HG03064 (cell line): ENCODE measurements around the gene STX8.

Experiments
- ATAC-seq: cut with Tn5 transposase; IDR thresholded peaks from one replicate; pipeline ENCODE4 v1.9.1; 2021; ENCODE audit warnings: low read depth; ENCODE audit not compliant: unreplicated experiment

STX8 gene

DNA sequence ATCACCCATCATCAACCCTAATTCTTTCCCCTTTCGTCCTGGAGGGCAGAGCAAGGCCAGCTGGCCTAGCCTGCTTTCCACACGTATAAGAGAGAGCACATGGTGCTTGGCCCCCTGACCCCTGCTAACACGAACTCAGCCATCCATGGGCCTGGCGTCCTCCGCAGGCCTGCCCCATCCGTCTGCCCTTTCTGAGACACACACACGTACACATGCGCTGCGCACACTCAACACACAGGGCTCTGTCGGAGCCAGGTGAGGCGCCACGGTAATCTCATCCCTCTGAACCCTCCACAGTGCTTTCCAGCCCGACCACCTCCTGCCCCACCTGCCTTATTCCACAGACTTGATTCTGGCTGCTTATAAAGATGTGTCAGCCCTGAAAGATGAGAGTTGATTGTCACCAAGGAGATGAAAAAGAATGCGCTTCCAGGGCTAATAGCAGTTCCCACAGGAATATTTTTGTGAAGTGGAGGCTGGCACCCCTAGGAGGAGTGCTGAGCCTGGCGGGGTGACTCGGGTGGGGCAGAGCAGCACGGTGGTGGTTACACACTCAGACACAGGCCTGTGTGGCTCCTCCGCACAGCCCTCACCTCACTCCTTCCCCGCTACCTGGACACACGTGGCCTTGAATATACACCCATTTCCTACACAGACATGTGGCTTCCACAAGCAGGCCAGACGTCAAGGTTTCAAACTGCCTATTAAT lies 326.2 kb downstream of the STX8 start:
- ATAC-seq, result no peak

DNA sequence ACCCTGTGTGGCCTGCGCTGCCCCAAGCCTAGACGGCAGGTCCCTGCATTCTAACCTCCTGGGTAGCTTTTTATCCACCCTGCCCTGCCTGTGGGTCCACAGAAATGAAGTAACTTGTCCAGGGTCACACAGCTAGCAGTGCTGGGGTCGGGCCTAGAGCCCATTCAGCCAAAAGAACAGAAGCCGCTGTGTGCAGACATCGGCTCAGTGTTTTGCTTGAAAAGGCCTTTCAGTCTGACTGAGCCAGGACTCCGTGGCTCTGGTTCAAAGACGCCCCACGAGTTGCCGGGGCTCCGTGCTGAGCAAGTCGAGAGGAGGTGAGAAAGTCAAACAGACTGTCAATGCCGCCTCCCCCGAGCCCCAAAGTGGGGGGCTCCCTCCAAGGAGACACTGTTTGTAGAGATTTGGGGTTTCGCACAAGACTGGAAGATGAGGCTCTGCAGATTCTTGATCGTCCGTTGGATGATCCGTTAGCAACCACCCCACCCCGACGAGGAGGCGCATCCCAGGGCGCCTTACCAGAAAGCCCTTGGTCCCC lies 328.1 kb downstream of the STX8 start:
- ATAC-seq, result no peak

DNA sequence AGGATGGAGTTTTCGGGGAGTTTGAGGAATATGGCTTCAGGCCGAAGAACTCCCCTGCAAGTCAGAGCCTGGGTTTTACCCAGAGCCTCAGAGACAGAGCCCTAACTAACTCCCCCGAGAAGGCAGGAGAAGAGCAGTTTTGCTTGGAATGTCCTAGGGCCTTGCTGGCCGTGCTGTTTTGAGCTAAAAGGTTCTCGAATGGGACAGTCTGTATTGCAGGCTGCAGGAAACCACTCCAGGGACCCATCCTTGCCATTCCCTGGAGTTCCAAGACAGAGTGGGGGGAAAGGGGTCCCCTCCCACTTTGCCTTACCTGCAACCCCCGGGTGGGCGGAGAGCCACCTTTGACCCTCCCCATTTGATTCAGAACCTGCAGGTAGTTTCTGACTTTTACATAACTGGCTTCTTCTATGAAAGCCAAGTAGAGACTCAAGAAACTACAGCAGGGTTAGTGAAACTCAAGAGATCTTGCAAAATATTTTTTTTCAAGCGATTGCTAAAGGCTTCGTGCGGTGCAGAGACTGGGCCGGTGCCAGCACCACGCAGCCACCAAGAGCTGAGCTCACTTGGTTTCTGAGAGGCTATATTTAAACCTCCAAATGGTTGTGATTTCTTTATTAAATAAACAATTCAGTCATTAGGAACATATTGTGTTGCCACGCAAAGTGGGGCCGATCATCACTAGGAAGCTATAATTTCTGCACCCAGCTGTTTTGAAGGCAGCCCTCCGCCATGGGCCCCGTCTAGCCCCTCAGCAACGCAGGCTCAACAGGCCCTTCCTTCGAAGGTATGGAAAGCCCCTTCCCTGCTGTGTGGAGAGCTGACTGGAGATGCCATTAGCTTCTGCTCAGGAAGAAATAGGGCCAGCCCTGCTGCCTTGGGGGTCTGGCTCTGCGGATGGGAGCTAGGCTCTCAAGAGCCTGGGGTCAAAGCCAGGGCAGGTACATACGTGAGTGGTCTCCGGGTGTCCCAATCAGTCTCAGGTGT lies 331.3 kb downstream of the STX8 start:
- ATAC-seq, result no peak

DNA sequence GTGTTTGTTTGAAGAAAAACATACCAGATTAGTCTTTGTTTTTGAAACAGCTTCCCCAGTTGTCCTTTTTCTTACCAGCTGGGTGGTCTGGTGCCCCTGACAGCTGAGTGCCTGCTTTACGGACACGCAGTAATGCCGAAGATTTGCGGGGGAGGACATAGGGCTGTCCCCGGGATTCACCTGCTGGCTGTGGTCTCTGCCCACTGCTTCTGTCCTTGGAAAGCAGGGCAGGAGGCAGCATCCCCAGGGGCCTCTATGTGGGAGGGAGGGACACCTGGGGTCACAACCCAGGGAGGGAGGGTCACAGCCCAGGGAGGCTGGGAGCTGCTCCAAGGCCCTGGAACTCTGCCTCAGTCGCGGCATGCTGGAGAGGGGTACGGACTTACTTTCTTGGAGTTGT lies 332.6 kb downstream of the STX8 start:
- no peak for ATAC-seq

DNA sequence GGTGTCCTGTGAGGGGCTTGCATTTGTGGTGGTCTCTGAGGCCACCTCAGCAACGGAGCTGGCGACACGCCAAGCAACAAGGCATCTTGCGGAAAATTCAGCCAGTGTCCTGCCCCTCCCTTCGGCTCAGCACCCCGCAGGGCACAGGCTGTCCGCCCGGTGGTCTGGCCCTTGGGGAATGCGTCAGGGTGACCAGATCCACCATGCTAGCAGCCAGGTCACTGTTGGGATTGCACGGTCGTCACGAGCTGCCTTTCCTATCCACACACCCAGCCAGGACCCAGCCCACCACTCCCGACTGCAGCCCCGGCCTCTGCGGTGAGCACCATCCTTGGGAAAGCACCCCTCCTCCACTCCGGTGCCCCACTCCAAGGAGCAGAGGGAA lies 333.1 kb downstream of the STX8 start:
- no peak for ATAC-seq

DNA sequence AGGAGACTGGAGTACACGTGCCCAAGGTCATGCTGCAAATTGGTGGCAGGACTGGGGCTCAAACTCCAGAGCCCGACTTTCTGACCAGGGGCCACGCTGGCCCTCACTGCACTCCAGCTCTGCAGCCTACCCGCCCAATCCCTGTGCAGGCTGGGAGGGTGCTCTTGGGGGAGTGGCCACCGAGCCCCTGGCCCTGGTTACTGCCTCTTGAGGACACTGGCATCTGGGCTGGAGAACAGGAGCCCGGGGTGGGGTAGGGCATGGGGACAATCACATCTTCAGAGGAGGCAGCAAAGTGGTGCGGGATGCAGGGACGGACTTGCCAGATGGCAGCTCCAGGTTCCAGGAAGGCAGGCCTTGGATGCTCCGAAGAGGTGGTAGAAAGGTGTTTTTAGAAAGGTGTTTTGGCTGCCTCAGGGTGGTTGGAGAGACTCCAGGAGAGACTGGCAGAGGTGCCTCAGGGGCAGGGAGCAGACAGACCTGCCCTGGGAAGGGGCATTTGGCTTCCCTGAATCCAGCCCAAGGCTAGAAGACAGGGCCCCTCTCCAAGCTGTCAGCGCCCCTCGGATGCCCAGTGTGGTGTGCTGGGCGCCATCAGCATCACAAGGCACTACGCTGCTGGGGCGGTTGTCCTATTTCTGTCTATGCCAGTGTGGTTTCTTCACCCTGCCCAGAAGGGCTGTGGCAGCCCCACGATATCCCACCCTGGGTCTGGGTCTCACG lies 333.7 kb downstream of the STX8 start:
- no peak for ATAC-seq

DNA sequence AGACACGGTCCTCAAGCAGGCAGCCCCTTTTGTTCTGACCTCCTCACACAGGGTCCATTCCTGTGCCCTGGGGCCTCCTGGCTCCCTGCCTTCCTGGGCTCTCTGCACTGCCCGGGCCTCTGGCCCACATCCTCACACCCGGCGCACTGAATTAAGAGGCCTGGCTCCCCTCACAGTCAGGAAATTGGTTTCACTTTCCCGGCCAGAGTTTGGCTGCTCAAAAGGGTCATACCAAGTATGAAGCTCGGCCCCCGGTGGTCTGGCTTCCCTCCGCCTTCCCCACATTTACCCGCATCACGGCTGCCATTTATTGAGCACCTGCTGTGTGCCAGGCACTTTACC lies 334.3 kb downstream of the STX8 start:
- ATAC-seq, result no peak

DNA sequence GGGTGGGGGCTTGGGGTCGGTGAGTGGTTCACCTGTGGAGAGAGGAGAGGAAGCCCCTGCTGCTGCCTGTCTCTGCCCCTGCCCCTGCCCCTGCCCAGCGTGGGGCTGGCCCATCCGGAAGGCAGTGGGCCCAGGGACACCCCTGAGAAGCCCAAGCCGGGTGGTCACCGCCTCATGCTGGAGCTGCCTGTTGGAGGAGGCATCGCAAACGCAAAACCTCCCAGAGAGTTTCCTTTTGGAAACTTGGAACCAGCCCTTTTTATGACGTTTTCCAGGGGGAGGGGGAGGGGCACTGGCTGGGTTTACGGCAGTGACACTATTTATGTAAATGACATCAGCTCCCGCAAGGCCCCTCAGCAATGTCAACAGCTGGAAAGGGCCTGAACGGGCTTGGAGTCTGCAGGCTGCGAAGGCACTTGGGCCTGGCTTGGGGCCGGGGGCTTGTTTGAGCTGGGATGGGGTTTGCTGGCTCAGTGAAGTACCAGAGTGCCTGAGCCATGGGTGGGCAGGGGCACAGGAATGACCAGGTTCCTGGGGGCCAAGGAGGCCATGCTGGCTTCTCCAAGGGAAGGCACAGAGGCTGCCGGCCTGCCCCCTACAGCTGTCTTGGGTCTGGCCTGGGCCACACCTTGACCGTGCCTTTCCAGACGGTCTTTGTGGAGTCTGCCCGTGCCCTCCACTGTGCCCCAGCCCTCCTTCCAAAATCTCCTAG lies 334.8 kb downstream of the STX8 start:
- ATAC-seq, result no peak

DNA sequence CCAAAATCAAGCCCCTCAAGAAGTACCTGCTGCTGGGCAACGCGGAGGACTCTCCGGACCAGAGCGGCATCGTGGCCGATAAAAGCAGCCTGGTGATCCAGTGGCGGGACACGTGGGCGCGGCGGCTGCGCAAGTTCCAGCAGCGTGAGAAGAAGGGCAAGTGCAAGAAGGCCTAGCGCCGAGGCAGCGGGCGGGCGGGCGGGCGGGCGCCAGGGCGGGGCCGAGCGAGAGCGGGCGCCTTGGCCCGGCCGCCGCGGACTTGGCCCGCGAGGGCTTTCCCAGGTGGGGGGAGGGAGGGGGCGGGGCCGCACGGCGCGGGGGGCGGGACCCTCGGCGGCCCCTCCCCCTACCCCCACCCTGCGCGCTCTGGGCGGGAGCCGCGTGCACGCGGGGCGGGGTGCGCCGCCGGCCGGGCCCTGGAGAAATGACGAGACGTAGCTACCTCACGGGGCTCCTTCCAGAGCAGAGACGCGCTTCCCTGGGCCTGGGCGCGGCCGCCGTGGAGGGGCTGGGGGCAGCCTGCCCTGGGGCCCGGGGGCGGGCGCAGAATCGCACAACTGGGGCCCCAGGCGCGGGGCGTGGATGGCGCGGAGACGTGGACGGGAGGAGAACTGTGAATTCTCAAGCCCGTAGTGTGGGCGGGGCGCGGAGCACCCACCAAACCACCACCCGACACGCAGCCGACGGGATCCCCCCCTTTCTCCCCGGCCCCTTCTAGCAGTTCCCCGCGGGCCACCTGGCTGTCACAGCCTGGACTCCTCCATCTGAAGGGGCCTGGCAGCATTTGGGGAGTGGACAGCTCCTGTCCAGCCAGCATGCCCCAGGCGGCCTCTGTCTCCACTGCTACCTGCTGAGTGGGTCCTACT lies 335.6 kb downstream of the STX8 start:
- no peak for ATAC-seq

DNA sequence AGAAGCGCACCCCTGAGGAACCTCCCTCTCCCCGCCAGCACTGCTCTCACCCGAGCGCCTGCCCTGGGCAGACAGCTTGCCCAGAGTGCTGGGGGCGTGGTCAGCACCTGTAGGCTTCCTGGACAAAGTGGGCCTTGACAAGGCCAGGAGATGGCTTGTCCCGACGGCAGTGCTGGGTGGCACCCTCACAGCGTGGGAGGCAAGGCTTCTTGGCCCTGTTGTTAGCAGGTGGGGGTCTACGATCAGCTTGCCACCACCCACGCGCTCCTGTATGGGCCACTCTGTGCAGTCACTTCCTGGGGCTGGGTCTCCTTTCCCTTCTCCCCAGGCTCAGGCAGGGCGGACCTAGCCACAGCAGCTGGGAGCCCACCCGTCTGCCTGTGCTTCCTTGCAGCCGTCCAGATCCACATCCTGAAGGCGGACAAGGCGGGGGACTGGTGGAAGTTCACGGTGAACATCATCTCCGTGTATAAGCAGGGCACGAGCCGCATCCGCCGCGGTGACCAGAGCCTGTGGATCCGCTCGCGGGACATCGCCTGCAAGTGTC lies 336.3 kb downstream of the STX8 start:
- no peak for ATAC-seq

DNA sequence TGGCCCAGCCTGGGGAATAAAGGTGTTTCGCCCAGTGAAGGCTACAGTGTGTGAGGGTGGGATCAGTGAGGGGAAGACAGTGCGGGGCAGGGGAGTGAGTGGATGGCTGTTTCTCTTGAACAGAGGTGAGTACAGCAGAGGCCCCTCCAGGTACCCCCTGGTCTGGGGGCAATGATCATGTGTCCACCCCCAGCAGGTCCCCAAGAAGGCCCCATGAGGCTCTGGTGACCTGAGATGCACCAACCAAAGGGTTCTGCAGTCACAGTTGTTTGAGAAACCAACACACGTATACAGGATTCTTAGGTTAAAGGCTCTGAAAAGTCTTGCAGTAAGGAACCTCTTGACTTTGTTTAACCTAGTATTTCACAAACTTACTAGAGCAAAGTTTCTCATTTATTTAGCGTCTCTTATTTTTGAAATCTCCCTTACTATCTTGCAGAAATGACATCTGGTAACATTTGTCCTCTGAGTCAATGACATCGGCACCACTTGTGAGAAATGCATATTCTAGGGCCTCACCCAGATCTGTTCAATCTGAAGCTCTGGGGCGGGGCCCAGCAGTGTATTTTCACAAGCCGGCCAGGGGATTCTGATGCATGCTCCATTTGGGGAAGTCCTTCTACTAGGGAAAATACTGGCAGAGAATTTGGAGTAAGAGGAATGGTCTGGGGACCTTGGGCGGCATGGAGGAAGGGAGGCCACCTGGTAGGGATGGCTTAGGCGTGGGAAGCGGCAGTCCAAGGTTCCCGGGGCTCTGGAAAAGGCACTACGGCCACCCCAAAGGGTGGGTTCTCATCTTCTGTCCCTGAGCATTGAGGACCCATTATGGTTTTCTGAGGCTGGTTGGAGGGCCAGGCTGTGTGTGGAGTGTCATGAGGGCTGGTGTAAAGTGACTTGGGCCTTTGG lies 337.0 kb downstream of the STX8 start:
- no peak for ATAC-seq

DNA sequence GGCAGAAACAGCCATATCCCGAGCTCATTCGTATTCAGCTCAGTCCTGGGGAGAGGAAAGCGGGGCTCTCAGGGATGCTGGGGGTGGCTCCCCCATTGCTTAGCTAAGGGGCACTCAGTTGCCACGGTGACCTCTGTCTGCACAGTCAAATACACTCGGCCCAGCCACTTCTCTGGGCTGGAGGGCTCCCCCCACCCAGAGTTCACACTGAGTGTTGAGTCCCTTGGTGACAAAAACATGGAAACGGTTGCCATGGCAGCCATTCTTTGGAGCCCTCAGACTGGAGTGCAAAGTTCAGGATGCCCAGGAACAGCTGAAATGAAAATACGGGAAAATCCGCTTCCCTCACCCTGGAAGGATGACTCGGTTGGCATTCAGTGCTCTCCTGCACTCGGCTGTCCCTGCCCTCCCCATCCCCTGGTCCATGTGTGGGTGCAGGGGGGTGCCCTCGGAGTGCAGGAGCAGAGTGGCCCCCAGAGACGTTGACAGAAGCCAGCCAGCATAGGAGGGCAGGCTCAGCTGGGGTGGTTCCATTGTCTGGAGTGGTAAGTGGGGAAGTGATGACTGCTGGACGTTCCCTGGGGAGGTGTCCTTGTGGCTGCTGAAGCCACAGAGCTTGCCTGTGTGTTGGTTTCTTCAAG lies 337.8 kb downstream of the STX8 start:
- no peak for ATAC-seq

DNA sequence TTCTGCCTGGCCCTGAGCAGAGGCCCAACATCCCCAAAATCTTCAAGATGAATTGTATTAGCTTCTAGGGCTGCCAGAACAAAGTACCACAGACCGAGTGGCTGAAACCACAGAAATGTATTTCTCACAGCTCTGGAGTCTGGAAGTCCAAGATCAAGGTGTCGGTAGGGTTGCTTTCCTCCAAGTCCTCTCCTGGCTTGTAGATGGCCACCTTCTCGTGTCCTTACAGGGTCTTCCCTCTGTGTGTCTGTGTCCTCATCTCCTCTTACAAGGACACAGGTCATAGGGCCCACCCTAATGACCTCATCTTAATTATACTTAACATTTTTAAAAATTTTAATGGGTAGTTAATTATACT lies 338.6 kb downstream of the STX8 start:
- ATAC-seq, result no peak

DNA sequence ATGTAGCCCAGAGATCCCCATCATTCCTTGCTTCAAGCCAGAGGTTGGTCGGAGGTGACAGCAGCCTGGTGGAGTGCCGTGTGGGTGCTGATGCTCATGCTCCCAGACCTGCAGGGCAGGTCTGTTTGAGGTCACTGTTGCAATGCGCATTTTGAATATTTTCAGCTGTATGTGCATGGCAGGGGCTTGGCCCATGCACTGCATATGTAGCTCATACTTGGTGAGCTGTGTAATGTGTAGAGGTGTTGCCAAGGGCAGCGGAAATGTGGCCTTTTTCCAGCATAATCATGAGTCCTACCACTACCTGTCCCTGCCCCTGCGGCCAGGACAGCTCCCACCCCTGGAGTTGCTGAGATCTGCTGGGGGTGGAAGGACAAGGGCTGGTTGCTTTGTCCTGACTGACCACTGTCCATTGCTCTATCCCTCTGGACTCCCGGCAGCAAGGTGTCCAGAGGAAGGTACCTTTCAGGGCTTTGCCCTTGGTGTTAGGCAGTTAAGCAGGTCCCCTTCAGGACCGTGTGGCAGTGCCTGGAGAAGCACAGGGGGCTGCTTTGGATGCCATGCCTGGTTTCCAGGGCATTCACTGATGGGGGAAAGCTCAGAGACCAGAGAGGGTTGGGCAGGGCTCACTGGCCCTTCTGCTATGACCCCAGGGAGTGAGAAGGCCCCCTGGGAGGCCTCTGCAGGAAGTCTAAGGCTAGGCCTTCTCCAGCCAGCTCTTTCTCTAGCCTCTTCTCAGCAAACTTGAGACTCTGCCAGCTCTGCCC lies 339.2 kb downstream of the STX8 start:
- ATAC-seq, result no peak

DNA sequence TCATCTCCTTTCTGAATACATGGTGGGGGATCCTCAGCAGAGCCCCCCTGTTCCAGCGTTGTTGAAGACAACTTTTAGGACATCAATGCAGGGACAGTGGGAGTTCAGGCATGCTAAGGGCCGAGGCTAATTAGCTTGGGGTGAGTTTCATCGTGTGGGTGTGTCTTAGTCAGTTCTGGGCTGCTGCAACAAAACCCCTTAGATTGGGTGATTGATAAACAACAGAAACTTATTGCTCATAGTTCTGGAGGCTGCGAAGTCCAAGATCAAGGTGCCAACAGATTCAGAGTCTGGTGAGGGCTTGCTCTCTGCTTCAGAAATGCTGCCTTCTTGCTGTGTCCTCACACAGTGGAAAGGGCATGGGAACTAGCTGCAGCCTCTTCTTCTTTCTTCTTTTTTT lies 340.3 kb downstream of the STX8 start:
- ATAC-seq, result no peak

DNA sequence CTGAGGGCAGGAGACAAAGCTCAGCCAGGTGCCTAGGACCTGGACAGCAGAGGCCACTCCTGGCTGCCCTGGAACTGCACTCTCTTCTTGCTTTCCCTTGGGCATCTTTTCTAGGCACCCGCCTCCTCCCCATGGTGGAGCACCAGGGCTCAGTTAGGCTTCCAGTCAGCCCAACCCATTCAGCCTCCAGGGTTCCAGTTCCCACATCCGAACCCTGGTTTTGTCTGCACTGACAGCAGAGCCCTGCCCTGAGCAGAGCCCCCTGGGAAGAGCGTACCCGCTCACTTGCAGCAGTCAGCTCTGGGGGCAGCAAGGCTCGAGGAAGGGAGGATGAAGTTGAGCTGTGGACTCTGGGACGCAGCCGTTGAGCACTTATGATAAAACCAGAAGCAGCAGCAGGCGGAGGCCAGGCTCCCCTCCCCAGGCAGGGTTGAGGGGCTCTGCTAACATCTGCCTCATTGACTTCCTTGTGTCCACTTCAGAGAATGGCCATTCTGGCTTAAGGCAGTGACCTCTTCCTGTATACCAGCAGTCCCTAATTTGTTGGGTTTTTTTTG lies 341.2 kb downstream of the STX8 start:
- ATAC-seq, result no peak

DNA sequence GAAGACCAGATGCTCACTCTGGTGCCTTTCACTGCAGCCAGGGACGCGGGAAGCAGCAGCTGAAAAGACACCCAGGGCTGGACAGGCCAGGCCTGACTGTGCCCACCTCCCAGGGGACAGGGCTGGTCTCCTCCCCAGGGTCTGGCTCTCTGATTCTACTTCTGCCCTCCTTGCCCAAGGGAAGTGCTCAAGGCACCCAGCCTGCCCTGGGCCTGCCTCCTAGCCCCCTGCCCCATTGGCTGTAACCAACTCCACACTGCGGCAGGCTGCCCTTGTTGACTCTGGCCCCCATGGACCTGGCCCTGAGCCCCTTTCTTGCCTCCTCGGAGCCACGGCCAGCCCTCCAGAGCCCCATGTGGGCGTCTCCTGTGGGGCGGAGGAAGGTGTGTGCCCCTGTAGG lies 341.9 kb downstream of the STX8 start:
- ATAC-seq, result no peak
